Activated CD8-positive, alpha-beta memory T cell treated with anti-CD3 and anti-CD28 coated beads for 48 hours (primary cell): ENCODE data around the gene INTS15.

Source experiments
- DNase-seq, 3 experiments: peaks; one replicate each; pipeline ENCODE4 v3.0.0-alpha.2; 2020; ENCODE audit warnings: low read depth in 2 of 3, low spot score in 2 of 3

Gene INTS15

GRCh38 chr7:6655636-6656385, 66.0 kb downstream of the INTS15 start:
- no peak for DNase-seq

- DNase-seq: no peak
Observed at GRCh38 chr7:6656413-6656812, 66.6 kb downstream of the INTS15 start.
